ENCODE results near the gene SLC30A2.

SLC30A2 gene

GRCh38 chr1:26025517-26025916 is 20.4 kb downstream of the SLC30A2 start:
- FAIRE-seq: no peak
- DNase-seq (ENCODE audit: extremely low spot score, insufficient read length, low read depth): no peak

GRCh38 chr1:26025060-26025459 is 20.9 kb downstream of the SLC30A2 start:
- DNase-seq (ENCODE audit: extremely low spot score, insufficient read length, low read depth): no peak
- no peak for FAIRE-seq

- FAIRE-seq (no peak), DNase-seq (ENCODE audit: extremely low spot score, insufficient read length, low read depth) (no peak)
These were observed 22.1 kb downstream of the SLC30A2 start for GRCh38 chr1:26023826-26024225.

DNA sequence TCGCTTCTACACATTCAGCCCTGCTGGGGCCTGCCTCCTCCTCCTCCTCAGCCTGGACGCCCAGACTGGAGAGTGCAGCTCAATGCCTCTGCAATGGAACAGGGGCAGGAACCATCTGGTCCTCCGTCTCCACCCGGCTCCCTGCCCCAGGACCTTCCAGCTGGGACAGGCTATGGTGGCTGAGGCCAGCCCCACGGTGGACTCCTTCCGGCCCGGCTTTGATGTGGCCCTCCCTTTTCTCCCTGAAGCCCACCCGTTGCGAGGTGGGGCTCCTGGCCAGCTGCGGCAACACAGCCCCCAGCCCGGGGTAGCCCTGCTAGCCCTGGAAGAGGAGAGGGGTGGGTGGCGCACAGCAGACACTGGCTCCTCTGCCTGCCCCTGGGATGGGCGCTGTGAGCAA is 22.9 kb downstream of the SLC30A2 start:
- DNase-seq (ENCODE audit: extremely low spot score, insufficient read length, low read depth) (no peak), FAIRE-seq (no peak)

GRCh38 chr1:26022404-26022779 is 23.5 kb downstream of the SLC30A2 start:
- FAIRE-seq: no peak

DNA sequence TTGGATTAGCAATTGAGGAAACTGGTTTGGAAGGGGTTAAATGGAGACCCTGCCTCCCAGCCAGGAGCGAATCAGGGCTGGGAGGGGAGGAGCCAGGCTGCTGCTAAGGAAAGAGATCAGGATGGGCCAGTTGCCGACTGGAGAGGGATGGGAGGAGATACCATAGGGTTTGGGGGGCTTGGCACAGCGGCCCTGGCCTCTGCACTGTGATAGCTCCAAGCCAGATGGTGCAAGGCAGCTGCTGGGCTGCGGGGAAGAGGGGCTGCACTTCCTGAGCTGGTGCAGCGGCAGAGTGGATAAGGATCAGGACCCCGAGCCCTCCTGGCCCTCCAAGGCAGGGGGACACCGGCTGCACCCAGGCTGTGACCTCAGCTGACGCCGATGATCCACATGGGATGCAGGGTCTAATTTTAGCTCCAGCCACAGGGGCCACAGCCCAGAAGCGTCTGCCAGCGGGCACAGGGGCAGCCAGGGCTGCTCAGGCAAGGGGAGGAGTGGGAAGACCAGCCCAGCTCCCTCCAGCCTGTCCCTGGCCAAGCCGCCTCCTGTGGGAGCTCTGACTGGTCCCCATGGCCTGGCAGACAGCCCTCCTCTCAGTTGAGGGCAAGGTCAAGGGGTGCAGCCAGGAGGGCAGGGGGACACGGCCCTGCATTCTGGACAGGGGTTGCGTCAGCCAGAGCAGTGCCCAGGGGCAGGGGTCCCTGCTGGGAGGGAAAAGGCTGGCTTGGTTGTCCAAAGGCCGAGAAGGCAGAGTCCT is 24.1 kb downstream of the SLC30A2 start, which contains the start of gene EXTL1:
Gene EXTL1 (plus strand): TSS at position 129 of the 757 bp plus-strand sequence. CDS start 872 bp downstream, outside the sequence.
- no peak for FAIRE-seq
- DNase-seq (ENCODE audit: extremely low spot score, insufficient read length, low read depth): no peak

More at GRCh38 chr1:26022404-26022779, 23.5 kb downstream of the SLC30A2 start:
- no peak for DNase-seq (ENCODE audit: extremely low spot score, insufficient read length, low read depth)

GRCh38 chr1:26020941-26021646 is 24.8 kb downstream of the SLC30A2 start:
- FAIRE-seq (no peak), DNase-seq (ENCODE audit: extremely low spot score, insufficient read length, low read depth) (no peak)

DNA sequence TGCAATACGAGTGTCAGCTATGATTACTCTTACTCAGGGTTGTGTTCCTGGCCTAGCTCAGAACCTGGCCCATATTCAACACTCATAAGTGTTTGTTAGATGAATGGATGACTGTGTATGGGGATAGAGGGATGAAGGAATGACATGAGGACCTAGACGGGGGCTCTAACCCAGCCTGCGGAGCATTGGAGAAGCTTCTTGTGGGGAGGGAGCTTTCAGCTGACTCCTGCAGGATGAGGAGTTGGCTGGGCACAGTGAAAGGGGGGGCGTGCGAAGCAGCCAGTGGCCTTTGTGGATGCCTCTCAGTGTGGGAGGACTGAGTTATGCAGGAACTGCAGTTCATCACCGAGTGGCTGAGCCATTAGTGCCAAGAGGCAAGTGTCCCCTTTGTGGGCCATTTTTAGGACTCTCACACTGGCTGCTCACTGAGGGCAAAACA is 25.6 kb downstream of the SLC30A2 start:
- no peak for DNase-seq (ENCODE audit: extremely low spot score, insufficient read length, low read depth)
- no peak for FAIRE-seq

GRCh38 chr1:26019641-26020315 is 26.1 kb downstream of the SLC30A2 start:
- no peak for DNase-seq (ENCODE audit: extremely low spot score, insufficient read length, low read depth)
- no peak for FAIRE-seq

DNA sequence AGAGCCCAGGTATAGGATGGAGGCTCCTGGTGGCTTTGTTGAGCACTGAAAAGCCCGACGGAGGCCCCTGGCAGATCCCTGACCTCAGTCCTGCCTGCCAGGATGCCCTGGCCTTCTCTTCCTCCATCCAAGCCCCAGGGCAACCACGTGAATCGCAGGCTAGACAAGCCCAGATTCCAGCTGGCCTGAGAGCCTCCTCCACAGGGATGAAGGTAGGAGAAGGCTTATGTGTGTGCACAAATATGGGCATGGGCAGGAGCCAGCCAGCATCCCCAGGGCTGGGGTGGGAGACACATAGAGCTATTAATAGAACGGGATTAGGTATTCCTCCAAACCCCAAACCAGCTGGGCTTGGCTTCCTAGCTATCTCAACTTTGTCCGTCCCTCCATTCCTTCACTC is 28.3 kb downstream of the SLC30A2 start:
- no peak for DNase-seq (ENCODE audit: extremely low spot score, insufficient read length, low read depth)
- no peak for FAIRE-seq

GRCh38 chr1:26016953-26017545 is 28.9 kb downstream of the SLC30A2 start:
- DNase-seq (ENCODE audit: extremely low spot score, insufficient read length, low read depth) (no peak), FAIRE-seq (no peak)

GRCh38 chr1:26016258-26016952 is 29.5 kb downstream of the SLC30A2 start:
- no peak for FAIRE-seq
- DNase-seq (ENCODE audit: extremely low spot score, insufficient read length, low read depth): no peak

DNA sequence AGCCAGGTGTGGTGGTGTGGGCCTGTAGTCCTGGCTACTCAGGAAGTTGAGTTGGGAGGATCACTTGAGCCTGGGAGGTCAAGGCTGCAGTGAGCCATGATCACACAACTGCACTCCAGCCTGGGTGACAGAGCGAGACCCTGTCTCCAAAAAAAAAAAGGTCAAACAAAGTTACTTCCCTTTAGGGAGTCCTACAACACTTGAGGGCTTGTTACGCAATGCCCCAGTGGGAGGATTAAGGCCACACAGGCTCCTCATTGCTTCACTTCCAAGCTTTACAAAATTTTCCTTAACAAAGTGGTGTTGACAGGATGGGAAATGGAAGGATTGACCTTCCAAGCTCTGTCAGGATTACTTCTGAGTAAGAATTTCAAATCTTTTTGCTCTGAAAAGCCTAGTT is 30.6 kb downstream of the SLC30A2 start:
- FAIRE-seq (no peak), DNase-seq (ENCODE audit: extremely low spot score, insufficient read length, low read depth) (no peak)

DNA sequence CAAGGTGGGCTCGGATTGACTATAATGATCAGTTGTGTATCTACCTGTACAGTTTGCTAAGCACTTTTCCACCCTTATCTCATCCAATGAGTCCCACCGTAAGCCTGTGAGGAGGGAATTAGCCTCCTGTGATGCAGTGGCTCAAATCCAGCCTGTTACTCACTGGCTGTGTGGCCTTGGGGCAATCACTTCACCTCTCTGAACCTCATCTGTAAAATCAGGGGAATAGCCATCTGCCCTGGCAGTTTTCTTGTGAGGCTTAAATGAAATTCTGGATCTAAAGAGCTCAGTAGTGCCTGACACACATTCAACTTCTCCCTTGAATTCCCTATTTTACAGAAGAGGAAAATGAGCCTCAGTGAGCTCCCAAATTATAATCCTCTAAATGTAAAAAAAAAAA is 31.7 kb downstream of the SLC30A2 start:
- FAIRE-seq (no peak), DNase-seq (ENCODE audit: extremely low spot score, insufficient read length, low read depth) (no peak)

- DNase-seq (ENCODE audit: extremely low spot score, insufficient read length, low read depth) (no peak), FAIRE-seq (no peak)
These were observed 33.1 kb downstream of the SLC30A2 start for GRCh38 chr1:26012864-26013263.

- DNase-seq (ENCODE audit: extremely low spot score, insufficient read length, low read depth) (no peak), FAIRE-seq (no peak)
These were observed 35.1 kb downstream of the SLC30A2 start for GRCh38 chr1:26010825-26011224.

- no peak for FAIRE-seq
- DNase-seq (ENCODE audit: extremely low spot score, insufficient read length, low read depth): no peak
These were observed 36.0 kb downstream of the SLC30A2 start for GRCh38 chr1:26009796-26010447.

DNA sequence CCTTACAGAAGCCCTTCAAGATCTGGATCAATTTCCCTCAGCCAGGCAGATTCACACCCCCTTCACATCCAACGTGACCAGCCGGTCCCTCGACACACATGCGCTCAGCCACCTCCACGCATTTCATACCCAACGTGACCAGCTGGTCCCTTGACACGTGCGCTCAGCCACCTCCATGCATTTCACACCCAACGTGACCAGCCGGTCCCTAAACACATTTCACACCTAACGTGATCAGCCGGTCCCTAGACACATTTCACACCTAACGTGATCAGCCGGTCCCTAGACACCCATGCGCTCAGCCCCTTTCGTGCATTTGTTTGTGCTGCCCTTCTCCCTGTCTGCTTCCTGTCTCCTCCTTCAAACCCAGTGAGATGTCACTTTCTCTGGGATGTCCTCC is 39.2 kb downstream of the SLC30A2 start:
- no peak for FAIRE-seq
- no peak for DNase-seq (ENCODE audit: extremely low spot score, insufficient read length, low read depth)

DNA sequence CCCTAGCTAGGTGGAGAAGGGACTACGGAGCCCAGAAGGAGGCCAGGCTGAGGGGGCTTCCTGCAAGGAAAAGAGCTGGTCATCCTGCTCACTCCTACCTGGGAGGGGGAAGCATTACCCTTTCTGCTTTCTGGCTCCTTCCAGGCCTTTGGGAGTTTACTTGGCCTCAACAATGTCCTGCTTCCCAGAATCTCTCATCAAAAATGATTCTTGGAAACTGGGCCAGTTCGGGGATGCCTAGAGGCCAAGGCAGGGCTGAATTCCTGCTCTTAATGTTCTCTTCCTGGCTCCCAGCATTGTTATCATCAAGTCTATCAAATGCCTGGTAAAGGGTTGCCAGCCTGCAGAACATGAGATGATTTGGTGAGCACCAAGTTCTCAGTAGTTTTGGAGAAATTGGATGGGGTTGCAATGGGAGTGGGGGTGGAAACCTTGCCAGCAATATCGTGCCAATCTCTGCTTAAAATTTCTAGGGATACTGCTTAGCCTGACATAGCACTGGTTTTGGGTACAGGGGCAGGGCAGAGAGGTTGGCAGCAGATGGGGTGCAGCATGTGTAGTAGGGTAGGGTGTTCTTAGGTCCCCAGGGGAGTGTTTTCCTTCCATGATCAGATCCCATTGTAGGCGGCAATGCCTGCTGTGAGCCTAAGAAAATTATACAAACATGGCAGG is 40.3 kb downstream of the SLC30A2 start:
- DNase-seq (ENCODE audit: extremely low spot score, insufficient read length, low read depth) (no peak), FAIRE-seq (no peak)

Measured in GM18507 (cell line).